PFSK-1 (cell line): ENCODE measurements around the gene APOL3.

Source experiments
- FOXP2 ChIP-seq: optimal IDR thresholded peaks from 2 replicates; pipeline ENCODE3; 2011; ENCODE audit warnings: borderline replicate concordance, control low read depth, inconsistent platforms; ENCODE audit not compliant: insufficient read depth; ENCODE audit errors: extremely low read length, extremely low read depth
- POLR2AphosphoS5 ChIP-seq: IDR thresholded peaks from 2 replicates; pipeline ENCODE4 v1.6.1; 2012; ENCODE audit warnings: low read depth, mild to moderate bottlenecking, control low read depth, low read length, moderate library complexity
- REST ChIP-seq, 2 experiments: IDR thresholded peaks; 2 replicates each; pipeline versions ENCODE4 v1.6.1 to v1.8.0; 2011 to 2012; ENCODE audit warnings: low read depth in 2 of 2, low read length in 2 of 2, control low read depth in 1 of 2, inconsistent platforms in 1 of 2, mild to moderate bottlenecking in 1 of 2, moderate library complexity in 1 of 2; ENCODE audit not compliant: insufficient read depth in 1 of 2
- SIN3A ChIP-seq: IDR thresholded peaks from 2 replicates; pipeline ENCODE4 v1.6.1; 2012; ENCODE audit warnings: mild to moderate bottlenecking, low read length, moderate library complexity, borderline replicate concordance; ENCODE audit not compliant: insufficient read depth
- TAF1 ChIP-seq: IDR thresholded peaks from 2 replicates; pipeline ENCODE4 v1.6.1; 2012; ENCODE audit warnings: low read length, control low read depth, borderline replicate concordance; ENCODE audit not compliant: insufficient read depth

GRCh38 chr22:36135306-36135980, 25.1 kb downstream of the APOL3 start:
- TF ChIP-seq TAF1: no peak
- no peak for TF ChIP-seq SIN3A
- no peak for TF ChIP-seq POLR2AphosphoS5
- no peak for TF ChIP-seq REST (IDR thresholded peaks at IDR 0.05; ENCODE audit: insufficient read depth in 1 of 2, low read depth in 2 of 2, low read length in 2 of 2)
- TF ChIP-seq FOXP2: no peak
